GM11168 (cell line): ENCODE data around the gene ITGAX.
"Not testable (repeated sequence)": the region's sequence is repeated elsewhere in the genome, so short reads cannot be mapped to it uniquely, and the experiment has no call there.

Experiments
- in situ Hi-C: fragments of 300-500 bp; cut with MboI; formaldehyde crosslinking; loops from one replicate; pipeline ENCODE4 v1.12.0; 2022; ENCODE audit warnings: low sequenced_read_pairs; ENCODE audit not compliant: unreplicated experiment

The ITGAX gene

DNA sequence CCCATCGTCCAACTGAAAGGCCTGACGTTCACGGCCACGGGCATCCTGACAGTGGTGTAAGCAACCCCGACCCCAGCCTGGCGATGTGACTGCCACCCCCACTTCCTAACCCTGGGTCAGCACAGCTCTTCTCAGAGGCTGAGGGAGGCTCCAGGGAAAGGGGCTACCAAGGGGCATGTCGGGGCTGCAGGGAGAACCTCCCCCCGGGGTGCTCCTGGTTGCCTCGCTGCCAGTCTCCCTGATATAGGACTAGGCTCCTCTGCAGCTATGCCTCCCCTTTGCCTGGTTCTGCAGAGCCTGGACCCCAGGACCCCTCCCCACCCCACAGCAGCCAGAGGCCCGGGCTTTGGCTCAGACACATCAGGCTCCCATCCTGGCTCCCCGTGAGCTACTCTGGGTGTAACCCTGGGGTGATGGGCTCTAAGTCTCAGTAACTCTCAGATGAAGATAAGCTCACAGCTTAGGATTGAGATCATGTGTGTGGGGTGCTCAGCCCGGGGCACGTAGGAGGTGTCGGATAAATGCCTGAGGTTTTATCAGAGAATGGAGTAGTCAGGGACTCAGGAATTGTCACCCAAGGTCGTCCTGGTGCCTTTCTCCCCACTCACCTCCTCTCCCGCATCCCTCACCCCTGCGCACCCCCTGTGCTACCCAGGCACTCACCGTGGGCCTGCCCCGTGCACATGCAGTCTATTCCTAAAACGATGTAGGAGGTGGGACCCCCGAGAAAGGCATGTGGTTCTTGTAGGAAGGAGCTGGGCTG, 48.8 kb downstream of the ITGAX start:
- in situ Hi-C loops, result no loop called here

DNA sequence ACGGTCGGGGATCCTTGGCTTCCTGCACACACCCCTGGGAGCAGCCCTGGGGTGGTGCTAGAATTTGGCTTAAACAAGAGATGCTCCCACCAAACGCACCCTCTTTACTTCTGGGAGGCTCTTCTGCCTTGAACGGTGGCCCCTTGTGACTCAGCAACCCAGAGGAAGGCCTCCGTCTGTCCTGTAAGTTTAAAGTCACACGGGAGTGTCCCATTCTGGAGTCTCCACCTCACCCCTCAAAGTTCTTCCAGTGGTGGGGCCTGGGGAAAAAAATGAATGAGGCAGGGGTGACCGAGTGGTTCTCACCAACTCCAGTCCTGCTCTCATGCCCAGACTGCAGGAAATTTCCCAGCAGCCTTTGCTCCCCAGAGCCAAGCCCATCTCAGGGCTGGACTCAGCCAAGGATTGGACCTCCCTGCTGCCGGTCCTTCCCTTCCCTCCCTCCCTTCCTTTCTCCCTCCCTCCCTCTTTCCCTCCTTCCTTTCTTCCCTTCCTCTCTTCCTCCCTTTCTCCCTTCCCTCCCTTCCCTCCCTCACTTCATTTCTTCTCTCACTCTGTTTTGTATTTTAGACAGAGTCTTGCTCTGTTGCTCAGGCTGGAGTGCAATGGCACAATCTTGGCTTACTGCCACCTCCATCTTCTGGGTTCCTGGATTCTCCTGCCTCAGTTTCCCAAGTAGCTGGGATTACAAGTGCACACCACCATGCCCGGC, 49.5 kb downstream of the ITGAX start:
- in situ Hi-C loops, result no loop called here

DNA sequence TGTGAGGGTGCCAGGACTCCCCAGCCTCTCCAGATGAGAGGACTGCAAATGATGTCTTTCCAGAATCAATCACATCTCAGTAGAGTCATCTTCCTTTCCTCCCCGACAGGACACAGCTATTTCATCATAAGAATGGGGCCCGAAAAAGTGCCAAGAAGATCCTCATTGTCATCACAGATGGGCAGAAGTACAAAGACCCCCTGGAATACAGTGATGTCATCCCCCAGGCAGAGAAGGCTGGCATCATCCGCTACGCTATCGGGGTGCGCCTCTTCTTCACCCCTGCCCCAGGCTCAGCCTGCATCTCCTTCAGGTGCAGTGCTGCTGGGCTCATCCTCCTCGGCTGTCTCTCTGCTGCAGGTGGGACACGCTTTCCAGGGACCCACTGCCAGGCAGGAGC, 52.4 kb downstream of the ITGAX start:
- in situ Hi-C loops, result no loop called here

DNA sequence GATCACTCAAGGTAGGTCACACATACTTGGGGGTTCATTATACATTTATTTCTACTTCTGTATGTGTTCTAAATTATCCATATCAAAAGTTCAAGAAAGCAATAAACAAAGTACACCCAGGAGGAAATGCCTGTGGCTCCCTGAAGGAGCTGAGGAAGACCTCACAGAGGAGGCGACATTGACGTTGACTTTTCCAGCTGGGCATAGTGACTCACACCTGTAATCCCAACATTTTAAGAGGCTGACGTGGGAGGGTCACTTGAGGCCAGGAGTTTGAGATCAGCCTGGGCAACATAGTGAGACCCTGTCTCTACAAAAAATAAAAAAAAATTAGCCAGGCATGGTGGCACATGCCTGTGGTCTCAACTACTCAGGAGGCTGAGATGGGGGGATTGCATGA, 54.5 kb downstream of the ITGAX start:
- in situ Hi-C loops, result no loop called here

DNA sequence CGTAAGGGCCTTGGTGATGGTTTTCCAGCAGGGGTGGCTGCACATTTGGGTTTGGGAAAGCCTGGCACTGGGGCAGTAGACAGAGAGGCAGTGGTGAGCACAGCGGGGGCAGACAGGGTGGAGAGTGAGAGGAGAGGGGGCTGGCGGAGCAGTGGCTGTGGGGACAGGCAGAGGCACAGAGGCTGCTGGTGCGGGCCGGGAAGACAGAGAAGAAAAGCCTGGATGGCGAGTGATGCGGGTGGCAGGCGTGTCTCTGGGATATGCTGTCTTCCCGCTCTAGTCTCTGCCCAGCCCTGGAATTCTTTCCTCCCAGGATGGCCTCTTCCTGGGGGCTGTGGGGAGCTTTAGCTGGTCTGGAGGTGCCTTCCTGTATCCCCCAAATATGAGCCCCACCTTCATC, 55.1 kb downstream of the ITGAX start:
- in situ Hi-C loops, result no loop called here

DNA sequence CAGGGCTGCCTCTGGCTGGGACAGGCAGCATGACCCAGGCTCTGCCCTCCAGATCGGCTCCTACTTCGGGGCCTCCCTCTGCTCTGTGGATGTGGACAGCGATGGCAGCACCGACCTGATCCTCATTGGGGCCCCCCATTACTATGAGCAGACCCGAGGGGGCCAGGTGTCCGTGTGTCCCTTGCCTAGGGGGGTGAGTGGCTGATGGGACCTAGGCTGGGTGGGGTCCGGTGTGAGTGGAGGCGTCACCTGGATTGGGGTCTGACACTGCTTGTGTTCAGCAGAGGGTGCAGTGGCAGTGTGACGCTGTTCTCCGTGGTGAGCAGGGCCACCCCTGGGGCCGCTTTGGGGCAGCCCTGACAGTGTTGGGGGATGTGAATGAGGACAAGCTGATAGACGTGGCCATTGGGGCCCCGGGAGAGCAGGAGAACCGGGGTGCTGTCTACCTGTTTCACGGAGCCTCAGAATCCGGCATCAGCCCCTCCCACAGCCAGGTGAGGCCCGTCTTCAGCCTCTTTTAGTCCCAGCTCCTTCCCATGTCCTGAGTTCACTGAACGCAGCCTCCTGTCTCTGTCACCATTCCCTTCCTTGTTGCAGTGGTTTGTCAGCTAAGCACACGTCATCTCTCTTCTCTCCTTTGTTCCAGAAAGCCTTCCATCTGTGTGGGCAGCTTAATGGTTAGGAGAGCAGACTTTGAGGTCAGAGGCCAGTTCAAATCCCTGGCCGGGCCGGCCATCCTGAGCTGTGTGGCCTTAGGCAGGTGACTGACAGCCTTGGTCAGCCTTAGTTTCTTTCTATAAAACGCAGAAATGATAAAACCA, 56.3 kb downstream of the ITGAX start:
- in situ Hi-C loops, result no loop called here

DNA sequence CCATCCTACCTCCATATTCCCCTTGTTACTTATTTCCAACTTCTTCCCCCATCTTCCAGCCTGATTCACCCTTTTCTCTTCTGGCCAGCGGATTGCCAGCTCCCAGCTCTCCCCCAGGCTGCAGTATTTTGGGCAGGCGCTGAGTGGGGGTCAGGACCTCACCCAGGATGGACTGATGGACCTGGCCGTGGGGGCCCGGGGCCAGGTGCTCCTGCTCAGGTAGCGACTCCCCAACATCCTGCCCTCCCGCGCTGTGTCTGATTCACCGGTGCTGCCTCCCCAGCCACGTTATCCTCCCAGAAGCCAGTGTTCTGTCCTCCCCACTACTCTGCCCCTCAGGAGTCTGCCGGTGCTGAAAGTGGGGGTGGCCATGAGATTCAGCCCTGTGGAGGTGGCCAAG, 57.8 kb downstream of the ITGAX start:
- in situ Hi-C loops, result no loop called here

DNA sequence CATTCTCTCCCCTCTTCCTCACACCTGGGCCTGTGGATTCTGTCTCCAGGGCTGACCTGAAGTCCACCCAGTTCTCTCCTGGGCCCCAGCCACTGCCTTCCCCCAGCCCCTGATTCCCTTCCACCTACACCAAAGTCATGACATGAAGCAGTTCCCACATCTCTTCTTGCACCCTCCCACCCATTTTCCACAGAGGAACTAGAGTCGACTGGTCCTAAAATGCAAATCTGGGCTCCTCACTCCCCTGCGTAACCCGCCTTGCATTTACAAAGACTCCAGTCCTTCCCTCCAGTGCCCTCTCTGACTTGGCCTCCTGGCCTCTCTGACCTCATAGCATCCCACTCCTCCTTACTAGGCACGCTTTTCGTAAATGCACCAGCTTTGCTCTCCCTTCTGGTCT, 58.4 kb downstream of the ITGAX start:
- in situ Hi-C loops, result no loop called here

DNA sequence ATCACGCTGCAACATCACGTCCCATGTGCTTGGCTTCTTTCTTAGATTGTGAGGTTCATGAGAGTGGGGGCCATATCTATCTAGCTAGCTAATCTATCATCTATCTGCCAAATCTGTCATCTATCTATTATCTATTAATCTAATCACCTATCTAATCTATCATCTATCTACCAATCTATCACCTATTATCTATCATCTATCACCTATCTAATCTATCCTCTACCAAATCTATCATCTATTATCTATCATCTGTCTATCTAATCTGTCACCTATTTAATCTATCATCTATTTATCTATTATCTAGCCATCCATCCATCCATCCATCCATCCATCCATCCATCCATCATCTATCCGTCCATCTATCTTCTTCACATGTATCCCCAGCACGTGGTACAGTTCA, 59.0 kb downstream of the ITGAX start:
- in situ Hi-C loops, result no loop called here

DNA sequence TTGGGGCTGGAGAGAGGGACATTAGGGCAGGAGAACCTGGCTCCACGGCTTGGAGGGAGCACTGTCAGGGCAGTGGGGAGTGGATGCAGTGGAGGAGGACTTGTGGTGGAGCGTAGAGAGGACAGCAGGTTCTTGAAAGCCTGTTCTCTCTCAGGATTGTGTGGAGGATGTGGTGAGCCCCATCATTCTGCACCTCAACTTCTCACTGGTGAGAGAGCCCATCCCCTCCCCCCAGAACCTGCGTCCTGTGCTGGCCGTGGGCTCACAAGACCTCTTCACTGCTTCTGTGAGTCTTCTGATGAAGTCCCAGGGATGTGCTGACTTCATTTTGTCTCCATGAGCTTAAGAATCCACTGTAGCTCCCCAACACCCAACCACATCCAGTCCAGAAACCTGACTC, 59.7 kb downstream of the ITGAX start:
- in situ Hi-C loops, result no loop called here

DNA sequence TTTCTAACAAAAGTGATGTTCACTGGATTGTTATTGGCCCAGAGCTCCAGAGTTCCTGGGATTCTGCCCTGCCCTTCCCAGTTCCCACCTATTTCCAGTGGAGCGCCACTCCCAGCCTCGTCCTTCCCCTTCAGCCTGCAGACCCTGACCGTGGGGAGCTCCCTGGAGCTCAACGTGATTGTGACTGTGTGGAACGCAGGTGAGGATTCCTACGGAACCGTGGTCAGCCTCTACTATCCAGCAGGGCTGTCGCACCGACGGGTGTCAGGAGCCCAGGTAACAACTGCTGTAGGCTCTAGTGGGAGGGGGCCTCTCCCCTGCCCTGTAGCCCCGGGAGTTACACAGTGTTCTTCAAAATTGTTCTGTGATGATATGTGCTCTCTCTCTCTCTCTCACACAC, 61.4 kb downstream of the ITGAX start:
- in situ Hi-C loops, result no loop called here

DNA sequence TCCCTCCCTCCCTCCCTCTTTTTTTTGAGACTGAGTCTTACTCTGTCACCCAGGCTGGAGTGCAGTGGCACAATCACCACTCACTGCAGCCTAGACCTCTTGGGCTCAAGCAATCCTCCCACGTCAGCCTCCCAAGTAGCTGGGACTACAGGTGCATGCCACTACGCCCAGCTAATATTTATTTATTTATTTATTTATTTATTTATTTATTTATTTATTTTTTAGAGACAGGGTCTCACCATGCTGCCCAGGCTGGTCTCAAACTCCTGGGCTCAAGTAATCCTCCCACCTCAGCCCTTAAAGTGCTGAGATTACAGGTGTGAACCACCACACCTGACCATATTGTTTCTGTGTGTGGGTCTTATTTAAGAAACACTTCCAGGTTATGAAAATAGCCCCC, 62.1 kb downstream of the ITGAX start:
- in situ Hi-C loops, result not testable (repeated sequence)

DNA sequence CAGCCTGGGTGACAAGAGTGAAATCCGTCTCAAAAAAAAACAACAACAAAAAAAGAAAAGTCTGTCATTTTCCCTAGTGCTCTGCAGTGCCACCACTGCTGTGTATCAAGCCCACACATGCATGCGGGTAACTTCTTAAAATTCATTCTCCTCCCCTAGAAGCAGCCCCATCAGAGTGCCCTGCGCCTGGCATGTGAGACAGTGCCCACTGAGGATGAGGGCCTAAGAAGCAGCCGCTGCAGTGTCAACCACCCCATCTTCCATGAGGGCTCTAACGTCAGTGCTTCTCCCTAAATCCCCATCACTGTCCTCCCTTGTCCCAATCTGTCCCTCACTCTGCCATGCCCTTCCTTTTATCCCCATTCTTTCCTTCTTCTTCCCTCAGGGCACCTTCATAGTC, 62.9 kb downstream of the ITGAX start:
- in situ Hi-C loops, result no loop called here

DNA sequence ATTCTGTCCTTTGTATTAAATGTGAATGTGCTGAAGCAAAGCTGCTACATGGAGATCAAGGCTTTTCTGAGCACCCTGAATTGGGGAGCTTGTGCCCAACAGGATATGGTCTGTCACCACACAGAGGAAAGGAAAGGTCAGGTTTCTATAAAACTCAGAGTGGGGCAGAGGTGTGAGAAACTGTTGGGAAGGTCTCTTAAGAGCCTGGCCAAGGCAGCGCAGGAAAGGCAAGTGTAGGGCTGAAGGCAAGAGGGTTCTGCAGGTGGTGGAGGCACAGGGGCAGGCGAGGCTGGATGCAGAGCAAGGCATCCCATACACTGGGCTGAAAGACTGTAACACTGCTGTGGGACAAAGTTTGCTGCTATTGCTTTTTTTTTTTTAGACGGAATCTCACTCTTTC, 65.1 kb downstream of the ITGAX start:
- in situ Hi-C loops, result no loop called here

DNA sequence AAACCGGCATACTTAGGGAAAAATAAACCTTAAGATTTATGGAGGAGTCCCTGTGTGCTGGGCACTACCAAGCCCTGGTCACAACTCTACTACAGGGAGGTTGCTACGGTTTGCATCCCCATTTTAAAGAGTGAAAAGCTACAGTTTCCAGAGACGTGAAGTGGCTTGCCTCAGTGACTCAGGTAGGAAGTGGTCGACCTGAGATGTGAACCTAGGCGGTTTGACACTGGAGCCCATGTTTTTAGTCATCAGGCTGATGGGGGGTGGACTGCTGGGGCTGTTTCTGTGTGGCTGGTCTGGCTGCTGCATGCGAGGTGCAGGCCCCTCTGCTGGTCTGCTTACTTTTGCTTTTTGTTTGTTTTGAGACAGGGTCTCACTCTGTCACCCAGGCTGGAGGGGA, 66.6 kb downstream of the ITGAX start:
- in situ Hi-C loops, result no loop called here

DNA sequence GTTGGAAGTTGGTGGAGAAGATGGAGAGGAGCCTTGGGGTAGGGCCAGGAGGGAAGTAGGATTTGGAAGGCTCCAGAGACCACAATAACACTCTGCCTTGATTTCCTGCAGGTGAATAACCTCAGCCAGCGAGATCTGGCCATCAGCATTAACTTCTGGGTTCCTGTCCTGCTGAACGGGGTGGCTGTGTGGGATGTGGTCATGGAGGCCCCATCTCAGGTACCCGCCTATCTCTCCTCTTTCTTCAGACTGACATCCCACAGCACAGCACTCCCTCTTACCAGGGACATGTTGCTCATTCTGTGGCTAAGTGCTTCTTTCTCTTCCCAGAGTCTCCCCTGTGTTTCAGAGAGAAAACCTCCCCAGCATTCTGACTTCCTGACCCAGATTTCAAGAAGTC, 68.3 kb downstream of the ITGAX start:
- in situ Hi-C loops, result no loop called here

DNA sequence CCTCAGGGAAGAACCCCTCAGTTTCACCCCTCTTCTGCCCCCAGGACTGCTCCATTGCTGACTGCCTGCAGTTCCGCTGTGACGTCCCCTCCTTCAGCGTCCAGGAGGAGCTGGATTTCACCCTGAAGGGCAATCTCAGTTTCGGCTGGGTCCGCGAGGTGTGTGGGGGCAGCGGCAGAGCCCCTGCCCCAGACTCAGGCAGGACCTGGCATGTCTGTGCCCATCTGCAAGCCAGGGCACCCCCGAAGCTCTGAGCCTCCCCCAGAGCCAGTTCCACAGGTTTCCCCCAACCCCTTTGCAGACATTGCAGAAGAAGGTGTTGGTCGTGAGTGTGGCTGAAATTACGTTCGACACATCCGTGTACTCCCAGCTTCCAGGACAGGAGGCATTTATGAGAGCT, 68.8 kb downstream of the ITGAX start:
- in situ Hi-C loops, result no loop called here

DNA sequence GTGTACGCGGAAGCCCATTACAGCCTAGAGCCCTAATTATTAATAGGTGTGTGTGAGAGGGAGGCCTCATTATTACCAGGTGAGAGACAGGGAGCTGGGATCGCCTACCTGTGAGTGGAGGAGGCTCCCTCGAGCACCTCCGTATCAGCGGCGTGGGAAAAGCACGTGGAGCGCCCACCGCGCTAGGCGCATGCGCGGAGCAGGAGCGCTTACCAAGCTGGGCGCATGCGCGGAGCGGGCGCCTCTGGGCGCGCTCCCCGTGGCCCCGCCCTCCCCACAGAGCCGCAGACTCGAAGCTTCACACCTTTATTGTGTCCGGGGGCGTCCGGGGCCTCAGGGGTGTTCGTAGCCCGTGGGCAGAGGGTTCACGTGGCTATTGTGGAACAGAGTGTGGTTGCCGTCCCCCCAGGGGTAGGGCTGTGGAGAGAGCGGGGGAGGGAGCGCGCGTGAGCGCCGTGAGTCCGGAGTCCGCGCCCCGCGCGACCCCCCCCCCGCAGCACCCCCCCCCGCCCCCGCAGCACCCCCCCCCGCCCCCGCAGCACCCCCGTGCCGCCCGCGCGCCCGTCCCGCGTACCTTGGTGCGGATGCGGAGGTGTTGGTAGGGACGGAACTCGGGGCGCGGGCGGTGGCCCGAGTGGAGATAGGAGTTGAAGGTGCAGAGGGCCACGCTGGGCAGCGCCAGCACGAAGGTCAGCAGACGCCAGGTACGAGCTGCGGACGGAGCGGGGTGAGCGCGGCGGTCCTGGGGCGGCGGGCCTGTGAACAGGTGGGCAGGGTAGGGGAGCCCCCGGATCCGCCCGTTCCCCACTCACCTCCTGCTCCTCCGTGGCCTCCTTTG, 72.7 kb downstream of the ITGAX start:
- in situ Hi-C loops, result loop anchor here (25.0 kb wide), 1 partner anchor 440 kb away; the partner anchor contains the start of gene HSD3B7

DNA sequence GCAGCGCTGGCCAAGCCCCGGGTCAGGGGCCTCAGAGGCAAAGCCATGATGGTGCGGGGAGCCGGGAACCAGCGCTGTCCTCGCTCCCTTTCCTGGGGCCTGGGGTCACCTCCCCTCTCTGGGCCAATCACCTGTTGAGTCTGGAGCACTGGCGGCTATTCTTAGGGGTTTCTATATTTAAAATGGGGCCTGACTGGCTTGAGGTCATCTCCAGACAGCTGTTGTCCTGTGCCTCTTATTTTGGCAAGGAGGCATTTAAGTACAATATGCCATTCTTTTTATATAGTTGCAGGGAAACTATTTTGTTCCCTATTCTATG, 73.3 kb downstream of the ITGAX start, which contains the start of gene COX6A2:
COX6A2 (minus strand) TSS at position 82 of the 319 bp plus-strand sequence; CDS start at position 47, 35 bp downstream.
- in situ Hi-C loops, result loop anchor here (25.0 kb wide), 1 partner anchor 441 kb away; the partner anchor contains the start of gene HSD3B7

DNA sequence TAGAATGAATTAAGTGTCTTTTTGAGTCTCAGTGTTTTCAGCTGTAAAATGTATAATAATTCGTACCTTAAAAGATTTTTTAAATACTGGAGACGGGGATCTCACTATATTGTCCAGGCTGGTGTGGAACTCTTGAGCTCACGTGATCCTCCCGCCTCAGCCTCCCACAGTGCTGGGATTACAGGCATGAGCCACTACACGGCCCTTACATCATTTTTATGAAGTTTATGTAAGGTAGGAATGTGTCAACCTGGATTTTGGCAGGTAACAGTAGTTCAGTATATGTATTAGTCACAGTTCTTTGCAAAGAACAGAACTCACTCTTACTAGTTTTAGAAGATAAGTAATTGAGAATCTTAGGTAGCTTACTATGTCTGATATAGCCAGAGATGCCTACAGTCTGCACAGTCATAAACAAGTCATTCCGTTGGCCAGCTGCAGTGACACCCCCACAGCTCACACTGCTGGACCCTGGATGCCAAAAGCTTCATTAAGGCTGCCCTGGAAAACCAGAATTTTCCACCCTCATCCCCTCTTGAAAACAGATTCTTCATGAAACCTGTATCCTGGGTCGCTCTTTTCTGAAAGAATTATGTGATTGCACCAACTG, 73.8 kb downstream of the ITGAX start:
- in situ Hi-C loops, result loop anchor here (25.0 kb wide), 1 partner anchor 441 kb away; the partner anchor contains the start of gene HSD3B7
